ENCODE measurements around the gene DTHD1.
A peak's percentile ranks its signal among the peaks of the same experiment; 100 is the strongest.

Gene DTHD1

DNA sequence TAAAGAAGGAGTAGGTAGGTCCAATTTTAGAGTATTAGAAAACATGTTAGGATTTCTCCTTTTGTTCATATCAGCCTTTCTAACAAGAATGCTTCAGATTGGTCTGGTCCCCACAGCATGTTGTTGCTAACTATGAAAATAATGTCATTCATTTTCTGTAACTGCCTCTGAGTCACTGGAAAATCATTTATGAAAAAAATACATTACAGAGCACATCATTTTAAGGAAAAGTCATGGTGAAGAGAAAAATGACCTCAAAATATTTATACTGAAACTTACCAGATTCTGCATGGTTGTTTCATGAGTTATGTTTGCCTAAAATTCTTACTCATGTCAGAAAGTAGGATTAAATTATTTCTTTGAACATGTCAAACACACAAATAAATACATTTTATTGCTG lies 35.2 kb downstream of the DTHD1 start:
- DNase-seq, result no peak

DNA sequence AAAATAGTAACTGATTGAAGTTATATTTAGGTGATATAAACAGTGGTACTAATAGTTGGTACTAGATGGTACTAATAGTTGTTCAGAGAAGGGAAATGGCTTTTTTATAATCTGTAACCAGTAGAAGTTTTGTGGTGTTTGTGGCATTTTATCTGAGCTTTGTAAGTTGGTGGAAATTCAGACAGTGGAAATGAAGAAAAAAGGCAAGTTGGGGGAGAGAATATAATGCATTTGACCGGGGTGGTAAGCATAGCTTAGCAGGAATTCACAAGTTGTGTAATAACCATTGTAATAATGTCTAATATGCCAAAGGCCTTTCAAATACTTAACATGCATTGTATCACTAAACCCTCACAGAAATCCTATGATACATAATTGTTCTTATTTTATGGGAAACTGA lies 36.3 kb downstream of the DTHD1 start:
- no peak for DNase-seq

- no peak for DNase-seq
These were observed 38.9 kb downstream of the DTHD1 start for GRCh38 chr4:36320117-36320896.

DNA sequence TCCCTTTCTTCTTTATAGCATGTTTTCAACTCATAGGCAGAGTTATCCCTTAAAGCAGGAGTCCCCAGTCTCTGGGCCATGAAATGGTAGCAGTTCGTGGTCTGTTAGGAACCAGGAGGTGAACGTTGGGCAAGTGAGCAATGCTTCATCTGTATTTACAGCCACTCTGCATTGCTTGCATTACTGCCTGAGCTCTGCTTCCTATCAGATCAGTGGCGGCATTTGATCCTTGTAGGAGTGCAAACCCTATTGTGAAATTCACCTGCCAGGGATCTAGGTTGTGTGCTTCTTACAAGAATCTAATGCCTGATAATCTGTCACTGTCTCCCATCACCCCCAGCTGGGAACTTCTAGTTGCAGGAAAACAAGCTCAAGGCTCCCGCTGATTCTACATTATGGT lies 39.8 kb downstream of the DTHD1 start:
- DNase-seq, result no peak

GRCh38 chr4:36322921-36323354 lies 41.5 kb downstream of the DTHD1 start:
- no peak for DNase-seq

DNA sequence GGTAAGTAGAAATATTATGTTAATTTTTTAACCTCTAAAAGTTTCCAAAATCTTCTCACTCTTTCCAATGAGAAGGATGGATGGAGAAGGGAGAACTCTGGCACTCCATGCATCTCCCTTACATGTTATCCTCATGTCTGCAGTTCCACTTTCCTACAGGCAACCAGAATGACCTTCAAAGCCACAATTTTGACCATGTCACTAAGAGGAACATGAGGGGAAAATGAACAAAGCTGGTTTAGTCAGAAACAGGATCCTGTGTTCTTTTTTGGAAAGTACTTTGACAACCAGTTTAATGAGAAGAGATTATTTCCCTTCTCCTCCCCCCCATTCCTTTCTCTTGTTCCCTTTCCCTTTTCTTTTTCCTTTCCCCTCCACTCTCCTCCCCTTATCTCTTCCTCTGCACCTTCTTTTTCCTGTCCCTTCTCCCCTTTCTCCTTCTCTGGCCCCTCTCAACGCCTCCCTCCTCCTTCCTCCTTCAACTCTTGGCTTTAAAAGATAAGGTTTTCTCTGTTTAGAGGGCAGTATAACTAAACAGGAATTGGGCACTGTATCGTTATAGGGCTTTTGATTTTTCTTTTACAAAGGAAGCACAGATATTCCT lies 42.5 kb downstream of the DTHD1 start:
- DNase-seq, result no peak

GRCh38 chr4:36324808-36325207 lies 43.4 kb downstream of the DTHD1 start:
- DNase-seq, result no peak

GRCh38 chr4:36325499-36325898 lies 44.1 kb downstream of the DTHD1 start:
- no peak for DNase-seq

DNA sequence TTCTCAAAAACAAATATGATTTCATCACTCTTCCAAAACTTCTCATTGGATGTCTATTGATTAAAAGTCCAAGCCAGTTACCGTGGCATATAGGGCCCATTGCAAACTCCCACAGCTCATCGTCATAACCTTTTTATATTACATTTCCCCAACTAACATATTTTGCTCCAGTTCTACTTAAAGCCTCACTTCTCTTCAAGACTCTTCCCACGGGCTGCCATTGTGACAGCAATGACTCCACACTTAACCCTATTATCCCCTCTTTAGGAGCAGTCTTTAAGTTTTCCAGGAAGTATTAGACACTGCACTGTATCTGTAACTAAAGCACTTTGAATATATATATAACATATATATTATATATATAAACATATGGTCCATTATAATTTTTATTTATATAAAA lies 44.5 kb downstream of the DTHD1 start:
- DNase-seq, result no peak

DNA sequence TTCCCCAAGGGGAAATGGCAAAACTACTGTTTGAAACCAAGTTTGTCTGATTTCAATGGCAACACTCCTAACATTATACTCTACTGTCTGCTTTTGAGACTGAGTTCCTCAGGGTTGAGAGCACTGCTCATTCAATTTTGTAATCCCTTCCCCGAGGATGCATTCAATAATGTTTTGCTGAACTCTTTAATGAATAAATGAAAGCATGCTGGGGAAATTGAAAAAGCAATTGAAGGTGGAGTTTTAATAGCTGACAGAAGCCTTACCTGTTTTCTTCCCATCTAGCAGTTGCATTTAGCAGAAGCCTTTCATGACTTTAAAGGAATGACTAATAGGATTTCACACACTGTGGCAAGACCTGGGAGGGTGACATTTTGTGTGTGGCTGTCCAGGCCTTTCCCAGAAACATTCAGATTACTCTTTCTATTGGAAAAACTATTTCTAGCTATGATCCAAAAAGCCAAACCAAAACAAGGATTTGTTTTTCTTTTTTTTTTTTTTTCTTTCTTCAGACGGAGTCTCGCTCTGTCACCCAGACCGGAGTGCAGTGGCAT lies 45.1 kb downstream of the DTHD1 start:
- DNase-seq, result no peak

DNA sequence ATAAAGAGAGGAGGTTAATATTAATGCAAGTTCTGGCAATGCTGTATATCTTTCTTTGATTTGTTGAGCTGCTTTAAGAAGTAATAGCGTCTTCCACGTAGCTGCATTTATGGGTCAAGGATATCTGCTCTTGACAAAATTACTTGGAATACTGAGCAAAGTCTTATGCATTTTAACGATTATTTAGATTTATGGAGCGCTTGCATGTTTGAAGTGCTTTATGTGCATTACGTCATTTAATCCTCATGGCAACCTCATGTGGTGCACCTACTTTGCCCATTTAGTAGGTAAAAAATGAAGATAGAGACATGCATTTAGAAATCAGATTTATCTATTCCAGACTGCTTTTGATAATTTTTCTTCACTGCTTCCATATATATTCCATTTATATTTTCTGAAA lies 46.0 kb downstream of the DTHD1 start:
- DNase-seq, result no peak

- DNase-seq, result peak; percentile 21
These were observed 46.7 kb downstream of the DTHD1 start for GRCh38 chr4:36328130-36328529.

DNA sequence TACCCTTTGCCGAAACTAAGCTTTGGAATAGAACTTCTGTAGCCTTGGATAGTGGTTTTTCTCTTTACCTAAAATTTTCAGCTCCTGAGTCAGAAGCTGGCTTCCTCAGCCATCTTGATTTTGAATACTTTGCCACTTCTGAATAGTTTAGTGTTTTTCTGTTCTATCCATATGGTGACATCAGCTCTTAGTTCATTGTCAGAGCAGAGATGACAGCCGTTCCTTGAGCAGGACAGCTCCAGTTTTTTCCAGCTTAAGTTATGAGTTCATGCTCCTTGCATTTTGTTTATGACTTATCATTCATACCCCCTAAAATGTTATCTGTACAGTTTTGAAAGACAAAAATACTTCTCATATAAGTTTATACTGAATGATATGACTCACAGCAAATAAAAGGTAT lies 47.8 kb downstream of the DTHD1 start:
- DNase-seq, result no peak

DNA sequence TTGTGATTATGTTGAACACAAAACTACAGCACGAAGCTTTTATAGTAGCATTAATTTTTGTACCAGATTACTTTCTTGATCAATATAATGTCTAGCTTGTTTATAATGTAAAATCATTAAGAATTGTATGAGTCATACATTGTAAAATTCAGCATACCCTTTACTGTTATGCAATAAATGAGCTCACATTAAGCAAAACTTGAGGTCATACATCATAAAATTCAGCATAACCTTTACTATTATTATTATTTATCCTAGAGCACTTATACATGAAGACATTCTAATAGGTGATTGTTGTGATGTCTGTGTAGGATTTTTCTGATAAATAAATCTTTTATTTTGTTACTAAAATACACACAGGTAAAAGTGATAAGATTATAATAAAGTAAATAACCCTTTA lies 49.4 kb downstream of the DTHD1 start:
- DNase-seq, result no peak

DNA sequence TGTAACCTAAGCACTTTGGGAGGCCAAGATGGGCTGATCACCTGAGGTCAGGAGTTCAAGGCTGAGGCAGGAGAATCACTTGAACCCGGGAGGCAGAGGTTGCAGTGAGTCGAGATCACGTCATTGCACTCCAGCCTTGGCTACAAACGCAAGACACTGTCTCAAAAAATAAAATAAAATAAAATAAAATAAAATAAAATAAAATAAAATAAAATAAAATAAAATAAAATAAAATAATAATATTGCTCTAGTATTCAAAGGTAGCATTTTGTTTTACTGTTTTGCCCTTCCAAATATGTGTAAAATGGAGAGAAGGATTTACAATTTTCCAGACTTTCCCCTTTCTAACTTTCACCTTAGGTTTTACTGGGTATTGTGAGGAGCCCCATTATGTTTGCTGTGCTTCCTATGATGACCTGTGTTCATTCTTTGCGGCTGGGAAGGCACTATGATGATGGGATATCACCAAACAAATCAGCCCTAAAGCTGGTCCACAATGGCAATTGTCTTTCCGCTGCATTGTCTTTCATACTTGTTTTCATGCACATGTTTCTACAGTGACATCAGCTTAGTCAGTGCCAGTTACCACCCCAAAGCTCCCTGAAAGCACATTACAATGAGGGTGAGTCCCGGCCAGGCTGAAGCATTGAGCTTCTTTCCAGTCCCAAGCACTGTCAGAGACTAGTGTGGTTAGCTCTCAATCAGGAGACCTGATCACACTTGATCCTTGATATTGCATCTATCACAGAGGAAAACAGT lies 50.8 kb downstream of the DTHD1 start:
- no peak for DNase-seq

- DNase-seq, result no peak
These were observed 51.3 kb downstream of the DTHD1 start for GRCh38 chr4:36332782-36333131.

DNA sequence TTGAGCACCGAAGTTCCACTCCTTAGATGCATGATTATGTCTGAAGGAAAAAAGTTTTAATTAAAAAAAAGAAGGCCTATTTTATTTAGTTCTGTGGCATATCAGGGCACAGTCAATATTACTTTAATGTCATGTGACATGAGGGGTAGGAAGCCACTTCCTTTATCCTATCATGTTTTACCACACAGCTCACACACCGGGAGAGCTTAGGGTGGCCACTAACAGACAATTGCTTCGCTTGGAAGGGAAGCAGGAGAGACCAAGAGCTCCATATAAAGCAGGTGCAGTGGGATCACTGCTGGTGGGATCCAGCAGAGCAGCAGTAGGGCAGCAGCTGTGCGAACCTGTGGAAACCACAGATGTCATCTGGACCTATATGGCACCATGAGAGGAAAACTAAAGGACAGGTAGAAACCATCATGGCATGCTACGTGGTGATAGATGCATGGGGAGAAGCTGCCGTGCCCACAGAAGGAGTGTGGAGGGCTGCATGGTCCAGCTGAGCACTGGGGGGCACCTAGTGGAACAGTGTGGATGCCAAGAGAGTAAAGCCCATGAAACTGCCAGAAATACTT lies 52.0 kb downstream of the DTHD1 start:
- no peak for DNase-seq

GRCh38 chr4:36337665-36338185 lies 56.3 kb downstream of the DTHD1 start:
- peak; percentile 24 for DNase-seq

DNA sequence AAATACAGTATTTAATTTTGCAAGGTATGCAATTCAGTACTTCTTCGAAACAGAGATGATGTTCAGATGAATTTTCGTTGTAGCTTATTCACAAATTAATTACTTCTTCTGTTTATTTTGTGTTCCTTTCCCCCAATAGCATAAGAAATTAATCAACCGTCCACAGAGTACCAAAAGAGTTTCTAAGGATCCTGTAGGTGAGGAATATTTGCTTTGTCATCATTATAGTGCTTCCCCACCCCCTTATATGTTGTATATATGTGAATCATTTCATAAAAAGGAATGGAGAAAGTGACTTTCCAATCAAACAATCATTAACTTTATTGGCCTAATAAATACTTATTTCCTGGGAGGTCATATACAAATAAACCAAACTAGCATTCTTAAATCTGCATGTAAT lies 57.6 kb downstream of the DTHD1 start:
- DNase-seq, result no peak

GRCh38 chr4:36341936-36342335 lies 60.5 kb downstream of the DTHD1 start:
- no peak for DNase-seq

DNA sequence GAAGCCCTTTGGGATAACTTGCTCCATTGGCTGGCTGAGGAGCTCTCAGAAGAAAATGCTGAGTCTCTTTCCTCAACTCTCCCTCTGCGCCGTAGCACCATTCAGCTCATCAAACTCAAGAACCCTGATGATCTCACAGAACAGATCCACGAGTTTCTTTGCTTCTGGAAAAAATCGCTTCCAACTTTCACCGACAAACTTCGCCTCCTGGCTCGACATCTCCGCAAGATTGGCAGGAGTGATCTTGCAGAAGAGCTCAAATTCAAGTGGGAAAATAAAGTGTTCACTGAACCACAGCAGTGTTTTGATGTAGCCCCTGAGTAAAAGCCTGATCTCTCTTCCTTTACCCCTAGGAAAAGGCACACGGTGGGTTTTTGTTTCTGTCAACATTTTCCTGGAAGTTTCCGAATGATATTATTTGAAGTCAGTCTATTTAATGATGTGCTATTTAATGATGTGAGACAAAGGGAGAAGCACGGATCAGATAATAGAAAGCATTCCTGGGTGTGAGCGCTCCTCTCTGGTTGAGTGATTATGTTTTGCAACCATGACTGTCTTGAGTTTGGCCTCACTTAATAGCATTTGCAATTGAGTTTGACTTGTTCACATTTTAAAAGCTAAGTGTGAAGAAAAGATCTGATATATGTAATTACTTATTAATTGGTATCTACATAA lies 62.2 kb downstream of the DTHD1 start:
- DNase-seq, result no peak

DNA sequence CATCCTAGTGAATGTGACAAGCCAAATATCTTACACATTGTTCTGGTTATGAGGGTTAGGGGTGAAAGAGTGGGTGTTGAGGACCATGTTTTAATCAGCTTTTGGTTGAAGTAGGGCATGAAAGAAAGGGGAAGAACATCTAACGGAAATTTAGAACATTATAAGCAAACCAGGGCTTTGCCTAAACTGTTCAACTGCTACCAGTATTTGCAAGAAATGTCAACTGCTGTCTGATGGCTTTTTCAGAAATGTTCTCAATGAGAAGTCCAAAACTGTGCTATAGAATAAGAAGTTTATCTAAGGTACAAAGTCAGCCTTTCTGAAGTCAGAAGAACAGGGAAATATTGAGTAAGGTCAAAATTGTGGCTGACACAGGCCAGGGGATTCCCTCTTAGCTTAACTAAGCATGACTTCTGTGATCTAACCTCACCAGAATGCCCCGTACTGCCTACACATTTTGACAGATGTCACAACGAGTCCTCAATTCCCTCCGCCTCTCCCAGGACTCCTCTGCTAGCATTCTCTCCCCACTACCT lies 67.1 kb downstream of the DTHD1 start:
- DNase-seq, result no peak

Measured in SIG-M5 (cell line).